Activated naive CD4-positive, alpha-beta T cell treated with anti-CD3 and anti-CD28 coated beads, Interleukin-2, amount 50 U/mL, for 24 hours (primary cell): ENCODE results near the gene IL17C.

Experiments used
- H3K27ac Mint-ChIP-seq: one replicate; pipeline ENCODE4 v1.8.0; 2021; ENCODE audit warnings: mild to moderate bottlenecking, mixed read lengths
- H3K27me3 Mint-ChIP-seq: one replicate; pipeline ENCODE4 v1.8.0; 2021; ENCODE audit warnings: mixed read lengths
- H3K36me3 Mint-ChIP-seq: one replicate; pipeline ENCODE4 v1.8.0; 2021; ENCODE audit warnings: mixed read lengths
- H3K4me1 Mint-ChIP-seq: one replicate; pipeline ENCODE4 v1.8.0; 2021; ENCODE audit warnings: mixed read lengths
- H3K4me3 Mint-ChIP-seq: one replicate; pipeline ENCODE4 v1.8.0; 2021; ENCODE audit warnings: mild to moderate bottlenecking, mixed read lengths
- H3K9me3 Mint-ChIP-seq: one replicate; pipeline ENCODE4 v1.8.0; 2021; ENCODE audit warnings: mixed read lengths

IL17C gene

DNA sequence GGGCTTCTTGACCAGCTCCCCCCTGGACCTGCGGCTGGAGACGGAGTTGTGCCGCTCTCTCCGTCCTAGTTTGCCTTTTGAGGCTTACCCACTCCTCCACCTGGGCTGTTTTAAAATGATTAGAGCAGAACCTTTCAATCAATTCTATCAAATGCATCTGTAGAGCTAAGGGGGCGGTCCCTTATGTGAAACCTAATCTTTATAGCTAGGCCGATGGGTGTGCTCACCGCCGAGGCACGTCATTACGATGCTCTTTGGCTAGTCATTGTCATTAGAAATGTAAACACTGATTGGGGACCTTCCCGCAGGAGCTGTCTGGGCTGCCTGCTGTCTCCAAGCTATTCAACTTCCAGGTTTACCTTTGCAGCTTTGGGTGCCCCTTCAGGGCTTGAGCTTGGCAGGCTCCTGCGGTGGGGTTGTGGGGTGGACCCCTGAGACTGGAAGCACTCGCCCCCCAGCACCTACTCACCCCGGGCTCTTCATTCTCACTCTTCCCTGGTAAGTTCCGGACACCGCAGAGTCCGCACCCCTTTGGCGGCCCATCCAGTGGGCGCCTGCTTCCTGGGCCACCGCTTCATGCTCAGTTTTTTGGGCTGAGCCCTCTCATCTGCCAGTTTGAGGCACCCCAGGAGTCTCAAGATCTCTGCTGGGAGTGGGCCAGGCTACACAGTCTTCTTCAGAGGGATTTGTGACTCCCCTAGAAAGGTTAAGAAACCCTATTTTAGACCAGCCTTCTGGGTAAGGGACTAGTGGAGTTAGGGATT lies 20.9 kb upstream of the IL17C start:
- no peaks in the 10 kb centered on the region for H3K27me3 Mint-ChIP-seq
- no peaks in the 10 kb centered on the region for H3K9me3 Mint-ChIP-seq
- H3K36me3 Mint-ChIP-seq = peaks cover 7% of the 10 kb centered on the region
- H3K4me3 Mint-ChIP-seq = no peak overlapping the region
- H3K27ac Mint-ChIP-seq = no peak overlapping the region
- H3K4me1 Mint-ChIP-seq = peaks cover 51% of the 10 kb centered on the region

DNA sequence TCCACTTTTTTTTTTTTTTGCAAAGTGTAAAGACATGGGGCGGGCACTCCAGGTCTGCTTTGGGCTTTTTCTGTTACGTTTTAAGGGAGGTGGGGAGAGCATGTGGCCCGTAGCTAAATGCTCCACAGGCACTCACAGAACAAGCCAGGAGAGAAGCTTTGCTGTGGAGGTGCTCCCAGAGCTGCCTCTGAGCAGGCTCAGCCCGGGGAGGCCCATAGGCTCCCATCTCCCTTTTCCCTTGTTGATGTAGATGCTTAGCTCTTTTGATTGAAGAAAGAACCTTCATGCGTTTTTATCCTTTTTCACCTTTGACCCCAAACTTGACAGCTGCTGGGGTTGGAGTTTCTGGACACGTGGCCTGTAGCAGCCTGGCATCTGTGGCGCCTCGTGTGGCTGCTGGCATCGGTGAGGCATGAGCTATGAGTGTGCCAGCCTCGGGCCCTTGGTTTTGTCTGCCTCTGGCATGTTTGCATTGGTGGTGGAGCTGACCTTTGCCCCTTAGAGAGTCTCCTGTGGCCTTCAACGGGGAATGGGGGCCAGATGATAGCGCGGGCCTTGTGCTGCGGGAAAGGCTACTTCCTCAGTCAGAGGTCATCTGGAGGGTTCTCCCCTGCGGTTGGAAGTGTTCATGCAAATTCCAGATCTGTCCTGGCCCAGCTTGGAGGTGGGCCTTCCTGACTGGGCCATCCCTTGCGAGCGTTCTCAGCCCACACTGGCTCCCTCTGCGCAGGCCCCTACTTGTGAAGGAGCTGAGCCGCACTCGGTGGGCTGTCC lies 20.0 kb upstream of the IL17C start:
- Mint-ChIP-seq H3K36me3 (peaks cover 10% of the 10 kb centered on the region), H3K9me3 (no peaks in the 10 kb centered on the region), H3K4me1 (peaks cover 47% of the 10 kb centered on the region), H3K27ac (no peak overlapping the region), H3K27me3 (no peaks in the 10 kb centered on the region), H3K4me3 (no peak overlapping the region)

DNA sequence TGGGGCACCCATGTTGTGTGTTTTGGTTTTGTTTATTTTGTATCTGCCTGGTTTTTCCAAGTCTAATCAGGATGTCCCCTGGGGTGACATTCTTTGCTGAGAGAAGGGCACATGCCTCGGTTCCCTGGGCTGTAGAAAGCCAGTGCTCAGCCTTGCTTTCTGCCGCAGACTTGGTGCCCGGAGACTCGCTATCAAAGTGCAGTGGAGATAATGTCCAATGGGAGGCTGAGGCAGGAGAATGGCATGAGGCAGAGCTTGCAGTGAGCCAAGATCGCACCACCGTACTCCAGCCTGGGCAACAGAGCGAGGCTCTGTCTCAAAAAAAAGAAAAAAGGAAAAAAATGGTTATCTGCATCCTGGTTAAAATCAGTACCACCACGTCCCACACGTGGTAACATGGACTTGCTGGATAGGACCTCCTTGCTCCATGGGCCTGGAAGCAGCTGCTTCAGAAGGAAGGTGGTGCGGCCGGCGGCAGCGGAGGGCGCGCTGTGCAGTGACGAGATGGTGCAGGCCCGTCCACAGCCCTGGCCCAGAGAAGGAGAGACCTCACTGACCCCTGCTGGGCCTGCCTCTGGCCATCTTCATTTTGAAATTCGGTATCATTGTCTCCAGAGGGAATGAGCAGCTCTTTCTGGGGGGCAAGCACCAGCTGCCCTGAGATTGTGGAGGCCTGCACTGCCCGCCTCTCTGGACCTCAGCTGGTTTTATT lies 19.3 kb upstream of the IL17C start:
- Mint-ChIP-seq H3K4me1 (peaks cover 44% of the 10 kb centered on the region), H3K27ac (peak overlapping the region; percentile 41), H3K9me3 (no peaks in the 10 kb centered on the region), H3K27me3 (no peaks in the 10 kb centered on the region), H3K4me3 (no peak overlapping the region), H3K36me3 (peaks cover 6% of the 10 kb centered on the region)

DNA sequence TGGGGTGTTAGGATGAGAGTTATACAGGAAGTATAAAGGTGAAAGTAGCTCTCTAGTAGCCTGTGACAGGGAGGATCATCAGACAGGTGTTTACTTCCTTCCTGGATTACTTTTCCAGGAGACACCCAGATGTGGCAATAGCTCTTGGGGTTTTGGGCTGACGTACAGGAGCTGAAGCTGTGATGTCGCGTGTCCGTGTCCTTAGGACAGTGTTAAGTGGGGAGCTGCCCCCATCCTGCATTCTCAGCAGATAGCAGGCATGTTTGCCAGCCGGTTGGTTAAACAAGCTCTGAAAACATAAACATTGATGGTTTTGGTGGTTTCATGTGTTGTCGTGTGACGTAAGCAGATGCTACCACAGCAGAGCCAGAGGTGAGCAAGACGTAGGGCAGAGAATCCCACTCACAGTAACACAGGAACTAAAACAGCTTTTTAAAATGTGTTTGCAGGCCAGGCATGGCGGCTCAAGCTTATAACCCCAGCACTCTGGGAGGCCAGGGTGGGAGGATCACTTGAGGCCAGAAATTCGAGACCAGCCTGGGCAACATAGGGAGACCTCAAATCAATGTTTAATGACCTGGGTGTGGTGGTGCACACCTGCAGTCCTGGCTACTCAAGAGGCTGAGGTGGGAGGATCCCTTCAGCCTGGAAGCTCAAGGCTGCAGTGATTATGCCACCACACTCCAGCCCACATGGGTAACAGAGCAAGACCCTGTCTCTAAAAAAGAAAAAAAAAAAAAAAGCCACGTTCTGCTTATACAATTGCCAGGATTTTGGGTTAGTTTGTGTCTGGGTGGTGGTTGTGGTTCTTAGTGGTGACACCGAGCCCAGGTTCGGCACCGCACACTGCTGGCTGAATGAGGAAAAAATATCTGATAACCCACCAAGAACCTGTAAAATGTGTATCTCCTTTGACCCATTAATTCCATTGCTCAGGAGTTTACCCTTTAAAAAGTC lies 18.2 kb upstream of the IL17C start:
- no peak overlapping the region for H3K4me3 Mint-ChIP-seq
- peaks cover 39% of the 10 kb centered on the region for H3K4me1 Mint-ChIP-seq
- H3K27ac Mint-ChIP-seq = peak overlapping the region; percentile 68
- H3K36me3 Mint-ChIP-seq = peaks cover 6% of the 10 kb centered on the region
- H3K9me3 Mint-ChIP-seq = no peaks in the 10 kb centered on the region
- no peaks in the 10 kb centered on the region for H3K27me3 Mint-ChIP-seq

DNA sequence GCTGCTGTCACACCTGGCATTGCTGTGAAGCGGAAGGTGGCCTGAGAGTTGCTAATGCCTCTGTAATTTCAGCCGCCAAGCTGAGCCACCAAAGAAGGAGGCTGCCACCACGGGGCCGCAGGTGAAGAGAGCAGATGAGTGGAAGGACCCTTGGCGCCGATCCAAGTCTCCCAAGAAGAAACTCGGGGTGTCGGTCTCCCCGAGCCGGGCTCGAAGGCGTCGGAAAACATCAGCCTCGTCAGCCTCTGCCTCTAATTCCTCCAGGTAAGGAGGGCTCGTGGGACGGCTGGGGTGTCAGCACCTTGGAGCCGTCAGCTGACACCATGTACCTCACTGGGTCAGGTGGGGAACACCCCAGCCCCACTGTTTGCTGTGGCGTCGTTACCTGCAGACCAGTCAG lies 16.2 kb upstream of the IL17C start:
- Mint-ChIP-seq H3K9me3 (no peaks in the 10 kb centered on the region), H3K27me3 (no peaks in the 10 kb centered on the region), H3K27ac (no peak overlapping the region), H3K36me3 (peaks cover 5% of the 10 kb centered on the region), H3K4me3 (no peak overlapping the region), H3K4me1 (peaks cover 28% of the 10 kb centered on the region)

DNA sequence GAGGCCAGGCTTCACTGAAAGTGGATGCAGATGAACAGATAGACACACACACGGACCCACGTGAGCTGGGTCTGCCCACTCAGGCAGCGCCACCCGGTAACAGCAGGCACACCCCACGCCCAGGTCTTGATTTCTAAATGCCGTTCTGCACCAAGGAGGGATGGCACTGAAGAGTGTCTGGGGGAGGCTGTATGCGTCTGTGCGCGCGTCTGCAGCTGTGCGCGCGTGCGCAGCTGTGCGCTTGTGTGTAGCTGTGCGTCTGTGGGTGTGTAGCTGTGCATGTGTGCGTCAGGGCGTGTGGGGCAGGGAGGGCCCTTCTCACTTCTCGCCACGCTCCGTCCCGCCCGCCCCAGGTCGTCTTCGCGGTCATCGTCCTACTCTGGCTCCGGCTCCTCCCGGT lies 15.5 kb upstream of the IL17C start:
- peaks cover 5% of the 10 kb centered on the region for H3K36me3 Mint-ChIP-seq
- no peaks in the 10 kb centered on the region for H3K9me3 Mint-ChIP-seq
- no peaks in the 10 kb centered on the region for H3K27me3 Mint-ChIP-seq
- peaks cover 24% of the 10 kb centered on the region for H3K4me1 Mint-ChIP-seq
- H3K27ac Mint-ChIP-seq = no peak overlapping the region
- H3K4me3 Mint-ChIP-seq = no peak overlapping the region

DNA sequence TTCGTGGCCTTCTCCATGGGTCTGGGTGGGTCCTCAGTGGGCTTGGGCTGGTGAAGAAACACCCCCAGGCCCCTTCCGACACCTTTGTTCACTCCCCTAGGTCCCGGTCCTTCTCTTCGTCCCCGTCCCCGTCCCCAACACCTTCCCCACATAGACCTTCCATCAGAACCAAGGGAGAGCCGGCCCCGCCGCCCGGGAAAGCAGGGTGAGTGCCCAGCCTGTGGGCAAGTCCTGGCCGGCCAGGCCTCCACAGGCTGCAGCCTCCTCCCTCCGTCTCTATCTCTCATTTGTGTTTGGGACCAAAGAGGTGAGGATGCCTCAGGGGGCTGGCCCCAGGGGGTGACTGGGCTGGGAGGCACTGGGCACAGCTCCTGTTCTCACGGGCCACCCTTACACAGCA lies 14.5 kb upstream of the IL17C start:
- Mint-ChIP-seq H3K36me3 (peaks cover 5% of the 10 kb centered on the region), H3K27me3 (no peaks in the 10 kb centered on the region), H3K9me3 (no peaks in the 10 kb centered on the region), H3K4me3 (no peak overlapping the region), H3K4me1 (peaks cover 18% of the 10 kb centered on the region), H3K27ac (no peak overlapping the region)

DNA sequence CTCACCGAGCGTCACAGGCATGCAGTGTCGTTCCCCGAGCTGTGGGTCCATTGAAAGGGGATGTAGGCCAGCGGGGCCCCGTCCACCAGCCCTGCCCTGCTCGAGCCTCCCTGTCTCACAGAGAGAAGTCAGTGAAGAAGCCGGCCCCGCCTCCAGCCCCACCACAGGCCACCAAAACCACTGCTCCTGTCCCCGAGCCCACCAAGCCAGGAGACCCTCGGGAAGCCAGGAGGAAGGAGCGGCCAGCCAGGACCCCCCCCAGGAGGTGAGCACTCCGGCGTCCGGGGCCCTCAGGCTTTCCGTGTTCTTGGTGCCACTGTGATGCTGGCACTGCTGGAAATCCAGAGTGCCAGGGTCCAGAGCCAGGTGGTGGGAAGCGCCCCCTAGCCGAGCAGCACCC lies 13.9 kb upstream of the IL17C start:
- Mint-ChIP-seq H3K4me3 (no peak overlapping the region), H3K9me3 (no peaks in the 10 kb centered on the region), H3K4me1 (peaks cover 12% of the 10 kb centered on the region), H3K27ac (no peak overlapping the region), H3K36me3 (peaks cover 5% of the 10 kb centered on the region), H3K27me3 (no peaks in the 10 kb centered on the region)

DNA sequence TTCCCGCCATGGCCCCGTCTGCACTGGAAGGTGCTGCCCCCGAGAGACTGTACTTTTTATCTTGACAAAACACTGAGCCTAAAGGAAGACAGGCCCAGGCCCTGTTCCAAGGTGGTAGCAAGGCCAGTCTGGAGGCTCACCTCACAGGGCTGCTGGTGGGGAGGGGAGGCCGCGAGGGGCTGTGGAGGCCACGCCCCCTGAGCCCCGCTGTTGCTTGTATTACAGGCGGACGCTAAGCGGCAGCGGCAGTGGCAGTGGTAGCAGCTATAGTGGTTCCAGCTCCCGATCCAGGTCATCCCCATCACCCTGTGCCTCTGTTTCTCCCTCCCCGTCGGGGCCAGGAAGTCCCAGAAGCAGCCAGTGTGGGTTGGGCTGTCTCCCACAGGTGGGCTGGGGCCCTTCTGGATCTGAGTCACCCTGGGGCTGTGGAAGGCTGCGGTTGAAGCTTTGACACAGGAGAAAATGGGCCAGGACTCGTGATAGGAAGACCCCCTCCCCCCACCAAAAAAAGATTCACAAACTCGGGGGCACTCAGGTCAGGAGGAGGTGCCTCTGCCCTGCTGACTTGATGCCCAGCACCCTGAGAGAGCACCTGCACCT lies 13.3 kb upstream of the IL17C start:
- Mint-ChIP-seq H3K4me3 (no peak overlapping the region), H3K27ac (no peak overlapping the region), H3K36me3 (peaks cover 5% of the 10 kb centered on the region), H3K27me3 (no peaks in the 10 kb centered on the region), H3K9me3 (no peaks in the 10 kb centered on the region), H3K4me1 (peaks cover 6% of the 10 kb centered on the region)

DNA sequence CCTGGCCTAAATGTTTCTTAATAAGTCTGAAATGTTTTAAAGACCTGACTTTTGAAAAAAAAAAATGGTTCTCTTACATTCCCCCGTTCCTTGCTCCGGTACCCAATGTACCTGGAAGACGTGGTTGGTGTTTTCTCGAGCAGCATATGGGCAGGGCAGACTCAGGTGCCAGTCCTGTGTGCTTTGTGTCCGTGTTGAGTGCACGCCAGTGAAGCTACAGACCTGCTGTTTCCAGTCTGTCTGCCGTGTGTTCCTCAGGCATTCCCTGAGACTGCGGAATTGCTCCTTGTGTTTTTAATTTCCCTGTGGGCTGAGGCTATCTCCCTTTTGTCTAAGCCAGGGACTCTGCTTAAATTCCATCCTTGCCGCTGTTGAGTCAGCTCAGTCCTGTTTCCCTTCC lies 11.7 kb upstream of the IL17C start:
- H3K36me3 Mint-ChIP-seq = peaks cover 7% of the 10 kb centered on the region

DNA sequence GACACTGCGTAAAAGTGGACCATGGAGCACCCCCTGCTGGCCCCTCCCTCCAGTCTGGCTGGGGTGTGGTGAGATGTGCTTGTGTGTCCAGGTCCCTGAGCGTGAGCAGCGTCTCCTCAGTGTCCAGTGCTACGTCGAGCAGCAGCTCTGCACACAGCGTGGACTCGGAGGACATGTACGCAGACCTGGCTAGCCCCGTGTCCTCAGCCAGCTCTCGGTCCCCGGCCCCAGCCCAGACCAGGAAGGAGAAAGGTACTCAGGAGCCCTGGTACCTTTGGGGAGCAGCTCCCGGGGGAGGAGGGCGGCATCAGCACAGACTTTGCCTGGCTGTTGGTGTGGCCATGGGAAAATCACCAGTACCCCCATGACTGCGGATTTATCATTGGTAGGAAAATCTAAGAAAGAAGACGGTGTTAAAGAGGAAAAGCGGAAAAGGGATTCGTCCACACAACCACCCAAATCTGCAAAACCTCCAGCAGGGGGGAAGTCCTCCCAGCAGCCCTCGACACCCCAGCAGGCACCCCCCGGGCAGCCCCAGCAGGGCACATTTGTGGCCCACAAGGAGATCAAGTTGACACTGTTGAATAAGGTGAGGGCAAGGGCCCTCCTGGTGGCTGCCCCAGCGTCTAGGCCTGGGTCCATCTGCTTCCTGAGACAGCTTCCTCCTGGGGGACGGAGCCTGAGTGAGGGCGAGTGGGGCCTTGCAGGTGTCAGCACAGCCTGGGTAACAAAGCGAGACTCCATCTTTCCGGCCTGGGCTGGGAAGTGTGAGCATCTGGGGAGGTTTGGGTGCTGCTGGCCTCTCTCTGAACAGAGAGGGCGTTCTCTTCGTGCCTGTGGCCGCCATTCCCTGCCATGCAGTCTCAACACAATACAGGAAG lies 10.6 kb upstream of the IL17C start:
- H3K4me1 Mint-ChIP-seq = no peaks in the 10 kb centered on the region
- no peaks in the 10 kb centered on the region for H3K27me3 Mint-ChIP-seq
- H3K4me3 Mint-ChIP-seq = no peak overlapping the region
- H3K9me3 Mint-ChIP-seq = no peaks in the 10 kb centered on the region
- peak overlapping the region; percentile 30 for H3K27ac Mint-ChIP-seq
- peaks cover 4% of the 10 kb centered on the region for H3K36me3 Mint-ChIP-seq

More for the DNA sequence above, 11.7 kb upstream of the IL17C start:
- no peaks in the 10 kb centered on the region for H3K27me3 Mint-ChIP-seq
- H3K9me3 Mint-ChIP-seq = no peaks in the 10 kb centered on the region
- H3K27ac Mint-ChIP-seq = no peak overlapping the region
- no peaks in the 10 kb centered on the region for H3K4me1 Mint-ChIP-seq
- H3K4me3 Mint-ChIP-seq = no peak overlapping the region

DNA sequence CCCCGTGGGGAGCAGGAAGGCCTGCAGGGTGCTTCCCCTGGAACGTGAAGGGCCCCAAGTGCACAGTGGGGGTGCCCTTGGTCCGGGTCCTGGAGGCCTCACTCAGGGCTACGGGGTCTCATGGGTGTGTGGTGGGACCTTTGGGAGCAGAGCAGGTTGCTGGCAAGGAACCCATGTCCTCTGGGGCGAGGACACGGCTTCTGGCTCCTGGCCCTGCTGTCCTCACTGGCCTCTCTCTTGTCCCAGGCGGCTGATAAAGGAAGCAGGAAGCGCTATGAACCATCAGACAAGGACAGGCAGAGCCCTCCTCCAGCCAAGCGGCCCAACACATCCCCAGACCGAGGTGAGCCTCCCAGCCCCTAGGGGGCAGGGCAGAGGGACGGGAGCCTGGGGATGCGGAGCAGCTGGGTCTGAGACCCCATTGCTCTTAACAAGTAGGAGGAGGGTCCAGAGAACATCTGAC lies 9.8 kb upstream of the IL17C start:
- no peak overlapping the region for H3K27ac Mint-ChIP-seq
- H3K27me3 Mint-ChIP-seq = no peaks in the 10 kb centered on the region
- peaks cover 2% of the 10 kb centered on the region for H3K36me3 Mint-ChIP-seq
- H3K4me1 Mint-ChIP-seq = peaks cover 5% of the 10 kb centered on the region
- no peaks in the 10 kb centered on the region for H3K9me3 Mint-ChIP-seq
- H3K4me3 Mint-ChIP-seq = no peak overlapping the region

DNA sequence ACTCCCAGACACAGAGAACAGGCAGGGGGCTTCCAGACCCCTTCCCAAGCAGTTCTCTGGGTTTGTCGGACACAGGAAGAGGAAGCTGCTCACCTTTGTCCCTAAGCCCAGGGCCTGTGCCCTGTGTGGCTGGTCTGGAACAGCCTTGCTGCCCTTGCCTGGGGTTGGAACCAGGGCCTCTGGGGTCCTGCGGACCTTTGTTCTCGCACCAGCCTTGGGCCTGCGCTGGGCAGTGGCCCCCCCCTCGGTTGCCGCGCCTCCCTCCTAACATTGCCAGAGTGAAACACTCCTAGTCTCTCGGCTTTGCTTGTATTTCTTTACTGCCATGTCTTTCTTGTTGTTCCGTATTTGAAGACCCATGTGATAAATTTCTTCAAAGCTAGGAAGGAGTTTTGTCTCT lies 8.5 kb upstream of the IL17C start:
- no peaks in the 10 kb centered on the region for H3K27me3 Mint-ChIP-seq
- H3K27ac Mint-ChIP-seq = peak overlapping the region; percentile 27
- peaks cover 5% of the 10 kb centered on the region for H3K4me1 Mint-ChIP-seq
- no peak overlapping the region for H3K4me3 Mint-ChIP-seq
- H3K36me3 Mint-ChIP-seq = peaks cover 2% of the 10 kb centered on the region
- H3K9me3 Mint-ChIP-seq = no peaks in the 10 kb centered on the region

DNA sequence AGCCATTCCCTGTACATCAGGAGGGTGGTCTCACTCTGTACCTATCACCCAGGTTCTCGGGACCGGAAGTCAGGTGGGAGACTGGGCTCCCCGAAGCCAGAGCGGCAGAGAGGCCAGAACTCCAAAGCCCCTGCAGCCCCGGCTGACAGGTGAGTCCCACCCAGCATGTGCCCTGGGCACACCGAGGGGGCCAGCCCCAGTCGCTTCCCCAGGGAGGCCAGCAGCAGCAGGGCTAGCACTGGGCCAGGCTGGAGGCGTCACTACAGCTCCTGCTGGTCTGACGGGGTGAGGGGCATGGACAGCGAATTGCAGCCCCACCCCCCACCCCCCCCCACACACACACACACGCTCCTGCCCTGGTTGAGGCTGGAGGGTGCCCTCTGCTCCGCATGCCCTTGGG lies 7.9 kb upstream of the IL17C start:
- Mint-ChIP-seq H3K27me3 (no peaks in the 10 kb centered on the region), H3K9me3 (no peaks in the 10 kb centered on the region), H3K4me1 (peaks cover 9% of the 10 kb centered on the region), H3K4me3 (no peak overlapping the region), H3K27ac (no peak overlapping the region), H3K36me3 (peaks cover 2% of the 10 kb centered on the region)
